Activated CD4-positive, alpha-beta memory T cell treated with anti-CD3 and anti-CD28 coated beads for 36 hours (primary cell): ENCODE results near the gene DEK. TPM values are rescaled to one million over a fixed set of nuclear protein-coding genes. Genes with fewer than 3 reads are reported as not detected.
"Not testable (repeated sequence)": the region's sequence is repeated elsewhere in the genome, so short reads cannot be mapped to it uniquely, and the experiment has no call there.

Experiments
- CTCF ChIA-PET: fragments of 350-600 bp; sonication (Branson Sonifier 250); formaldehyde crosslinking; loops from one replicate; lab custom pipeline; 2021; ENCODE audit warnings: antibody characterized with exemption, inconsistent platforms; lab: Charles Lee
- POLR2A ChIA-PET: fragments of 350-600 bp; sonication (Branson Sonifier 250); formaldehyde crosslinking; loops from one replicate; lab custom pipeline; 2021; ENCODE audit warnings: antibody characterized with exemption; lab: Charles Lee
- DNase-seq: peaks from one replicate; pipeline ENCODE4 v3.0.0-alpha.2; 2020
- H3K27ac Mint-ChIP-seq: one replicate; pipeline ENCODE4 v1.8.0; 2021; ENCODE audit warnings: mixed read lengths
- H3K27me3 Mint-ChIP-seq: one replicate; pipeline ENCODE4 v1.8.0; 2021; ENCODE audit warnings: mixed read lengths
- H3K36me3 Mint-ChIP-seq: one replicate; pipeline ENCODE4 v1.8.0; 2021; ENCODE audit warnings: mixed read lengths
- H3K4me1 Mint-ChIP-seq: one replicate; pipeline ENCODE4 v1.8.0; 2021; ENCODE audit warnings: low read depth, mixed read lengths
- H3K4me3 Mint-ChIP-seq: one replicate; pipeline ENCODE4 v1.8.0; 2021; ENCODE audit warnings: mild to moderate bottlenecking, mixed read lengths
- H3K9me3 Mint-ChIP-seq: one replicate; pipeline ENCODE4 v1.8.0; 2021; ENCODE audit warnings: mixed read lengths
- intact Hi-C: fragments of 100-400 bp; cut with micrococcal nuclease; formaldehyde crosslinking; loops from one replicate; pipeline ENCODE4 v1.15.1; 2023
- total RNA-seq, 2 experiments: library from RNA; stranded (reverse); gene quantifications; one replicate each; pipeline ENCODE4 v1.2.3, GENCODE V29; 2021

Gene DEK
- total RNA-seq, 2 experiments from 2014 or later, result 180 to 182 TPM

DNA sequence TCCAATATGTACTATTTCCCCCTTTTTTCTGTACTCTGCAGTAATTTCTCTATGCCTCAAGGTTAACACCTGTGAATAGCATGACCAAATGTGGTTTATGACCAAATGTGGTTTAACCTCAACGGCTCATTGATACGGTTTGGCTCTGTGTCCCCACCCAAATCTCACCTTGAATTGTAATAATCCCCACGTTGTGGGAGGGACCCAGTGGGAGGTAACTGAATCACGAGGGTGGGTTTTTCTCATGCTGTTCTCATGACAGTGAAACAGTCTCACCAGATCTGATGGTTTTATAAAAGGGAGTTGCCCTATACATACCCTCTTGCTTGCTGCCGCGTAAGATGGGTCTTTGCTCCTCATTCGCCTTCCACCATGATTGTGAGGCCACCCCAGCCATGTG is 18.7 kb downstream of the DEK start:
- no peak overlapping the region for H3K4me3 Mint-ChIP-seq
- H3K4me1 Mint-ChIP-seq, result peaks cover 64% of the 10 kb centered on the region
- DNase-seq, result peak; percentile 53
- ChIA-PET POLR2A (interaction anchor here (1.4 kb wide), 1 partner anchor 16 kb away, joined by 3 read pairs; no protein-coding TSS in a partner anchor), CTCF (interaction anchor here (0.6 kb wide), 1 partner anchor 258 kb away, joined by 3 read pairs; no protein-coding TSS in a partner anchor)
- H3K27me3 Mint-ChIP-seq, result no peaks in the 10 kb centered on the region
- intact Hi-C loops, result no loop called here
- H3K36me3 Mint-ChIP-seq, result peaks cover 77% of the 10 kb centered on the region
- peak overlapping the region; percentile 51 for H3K27ac Mint-ChIP-seq
- H3K9me3 Mint-ChIP-seq, result no peaks in the 10 kb centered on the region

DNA sequence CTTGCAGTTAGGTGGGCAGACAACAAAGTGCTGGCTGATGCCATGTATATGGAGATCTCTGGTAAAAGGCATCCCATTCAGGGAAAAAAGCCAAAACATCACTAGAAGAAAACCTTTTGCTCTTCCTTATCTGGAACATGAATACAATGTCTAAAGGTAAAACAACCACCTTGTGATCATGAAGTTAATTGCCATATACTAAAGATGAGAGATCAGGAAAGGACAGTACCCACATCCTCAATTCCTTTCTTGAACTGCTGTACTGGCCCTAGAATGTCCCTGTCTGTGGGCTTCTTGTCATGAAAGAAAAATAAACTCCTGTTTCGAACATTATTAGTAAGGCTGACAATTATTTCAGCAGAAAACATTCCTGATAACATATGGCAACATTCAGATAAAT is 19.3 kb downstream of the DEK start:
- Mint-ChIP-seq H3K4me3 (no peak overlapping the region), H3K9me3 (no peaks in the 10 kb centered on the region), H3K27ac (peak overlapping the region; percentile 57), H3K36me3 (peaks cover 77% of the 10 kb centered on the region), H3K27me3 (no peaks in the 10 kb centered on the region), H3K4me1 (peaks cover 66% of the 10 kb centered on the region)
- ChIA-PET CTCF (no interaction called here), POLR2A (no interaction called here)
- no peak for DNase-seq
- intact Hi-C loops, result no loop called here

DNA sequence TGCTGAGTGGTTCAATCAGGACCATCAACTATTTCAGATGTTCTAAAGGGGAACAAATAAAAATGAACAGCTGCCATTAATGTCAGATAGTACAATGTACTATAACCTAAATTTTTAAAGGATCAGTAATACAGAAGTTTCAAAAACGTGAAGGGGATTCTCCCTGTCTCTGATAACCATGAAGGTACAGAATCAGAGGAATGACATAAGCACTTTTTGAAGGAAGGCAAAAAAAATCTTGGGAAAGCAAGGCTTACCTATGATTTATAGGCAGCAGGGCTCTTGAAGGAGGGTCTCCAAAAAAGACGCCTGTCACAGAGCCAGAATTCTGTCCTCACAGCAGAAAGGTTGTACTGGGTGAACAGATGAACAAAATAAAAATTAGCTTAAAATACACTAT is 20.1 kb downstream of the DEK start:
- CTCF ChIA-PET, result no interaction called here
- intact Hi-C loops, result no loop called here

DNA sequence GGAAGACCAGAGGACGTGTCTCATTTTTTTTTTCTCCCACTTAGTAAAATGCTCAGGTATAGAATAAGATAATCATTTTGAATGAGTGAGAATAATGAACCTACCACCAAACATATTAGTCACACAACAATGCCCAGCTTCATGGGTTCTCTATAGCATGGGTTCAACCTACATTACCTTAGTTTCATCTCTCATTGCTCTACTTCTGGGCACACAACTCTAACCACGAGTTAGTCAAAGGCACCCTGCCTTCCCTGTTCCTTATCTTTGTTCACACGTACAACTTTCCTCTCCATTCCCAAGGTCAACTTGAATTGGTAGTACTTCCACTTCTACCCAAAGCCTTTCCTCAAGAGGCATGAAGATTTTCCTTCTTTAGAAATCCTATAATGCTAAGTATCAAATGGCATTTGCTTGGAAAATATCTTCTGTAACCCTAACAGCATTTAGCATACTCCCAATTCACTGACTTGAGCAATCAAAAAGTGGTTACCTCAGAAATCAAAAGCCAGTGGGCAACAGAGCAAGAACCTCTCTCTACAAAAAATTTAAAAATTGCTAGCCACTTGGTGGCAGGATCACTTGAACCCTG is 20.9 kb downstream of the DEK start:
- CTCF ChIA-PET, result no interaction called here
- Mint-ChIP-seq H3K4me3 (no peak overlapping the region), H3K27ac (peak overlapping the region; percentile 1)

More for the DNA sequence above, 20.1 kb downstream of the DEK start:
- Mint-ChIP-seq H3K27me3 (no peaks in the 10 kb centered on the region), H3K4me3 (no peak overlapping the region), H3K4me1 (peaks cover 61% of the 10 kb centered on the region), H3K36me3 (peaks cover 77% of the 10 kb centered on the region), H3K9me3 (no peaks in the 10 kb centered on the region), H3K27ac (no peak overlapping the region)
- DNase-seq, result no peak
- POLR2A ChIA-PET, result no interaction called here

DNA sequence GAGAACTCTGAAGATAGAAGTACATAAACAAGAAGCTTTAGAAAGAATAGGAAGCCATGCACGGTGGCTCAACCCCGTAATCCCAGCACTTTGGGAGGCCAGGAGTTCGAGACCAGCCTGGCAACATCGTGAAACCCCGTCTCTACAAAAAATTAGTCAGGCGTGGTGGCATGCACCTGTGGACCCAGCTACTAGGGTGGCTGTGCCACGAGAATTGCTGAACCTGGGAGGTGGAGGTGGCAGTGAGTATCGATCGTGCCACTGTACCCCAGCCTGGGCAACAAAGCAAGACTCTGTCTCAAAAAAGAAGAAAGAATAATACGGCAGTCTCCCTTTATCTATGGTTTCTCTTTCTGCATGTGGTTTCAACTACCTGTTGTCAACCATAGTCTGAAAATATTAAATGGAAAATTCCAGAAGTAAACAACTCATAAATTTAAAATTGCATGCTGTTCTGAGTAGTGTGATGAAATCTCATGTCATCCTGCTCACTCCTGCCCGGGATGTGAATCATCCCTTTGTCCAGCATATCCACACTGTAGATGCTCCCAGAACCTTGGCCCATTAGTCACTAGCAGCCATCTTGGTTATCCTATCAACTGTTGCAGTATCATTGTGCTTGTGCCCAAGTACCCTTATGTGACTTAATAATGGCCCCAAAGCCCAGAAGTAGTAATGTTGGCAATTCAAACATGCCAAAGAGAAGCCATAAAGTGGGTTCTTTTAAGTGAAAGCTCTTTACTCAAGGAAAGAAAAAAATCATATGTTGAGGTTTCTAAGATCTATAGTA is 22.1 kb downstream of the DEK start:
- peaks cover 57% of the 10 kb centered on the region for H3K4me1 Mint-ChIP-seq
- ChIA-PET CTCF (interaction anchor here (1.1 kb wide), 1 partner anchor 17 kb away, joined by 3 read pairs; no protein-coding TSS in a partner anchor), POLR2A (interaction anchor here (1.6 kb wide), 1 partner anchor 22 kb away, joined by 4 read pairs; the partner anchor contains the start of gene DEK)

More for the DNA sequence above, 20.9 kb downstream of the DEK start:
- intact Hi-C loops, result loop anchor here (1.0 kb wide), 1 partner anchor 20 kb away; no protein-coding TSS in a partner anchor
- DNase-seq, result no peak
- Mint-ChIP-seq H3K27me3 (no peaks in the 10 kb centered on the region), H3K36me3 (peaks cover 72% of the 10 kb centered on the region), H3K9me3 (no peaks in the 10 kb centered on the region), H3K4me1 (peaks cover 60% of the 10 kb centered on the region)
- POLR2A ChIA-PET, result no interaction called here

DNA sequence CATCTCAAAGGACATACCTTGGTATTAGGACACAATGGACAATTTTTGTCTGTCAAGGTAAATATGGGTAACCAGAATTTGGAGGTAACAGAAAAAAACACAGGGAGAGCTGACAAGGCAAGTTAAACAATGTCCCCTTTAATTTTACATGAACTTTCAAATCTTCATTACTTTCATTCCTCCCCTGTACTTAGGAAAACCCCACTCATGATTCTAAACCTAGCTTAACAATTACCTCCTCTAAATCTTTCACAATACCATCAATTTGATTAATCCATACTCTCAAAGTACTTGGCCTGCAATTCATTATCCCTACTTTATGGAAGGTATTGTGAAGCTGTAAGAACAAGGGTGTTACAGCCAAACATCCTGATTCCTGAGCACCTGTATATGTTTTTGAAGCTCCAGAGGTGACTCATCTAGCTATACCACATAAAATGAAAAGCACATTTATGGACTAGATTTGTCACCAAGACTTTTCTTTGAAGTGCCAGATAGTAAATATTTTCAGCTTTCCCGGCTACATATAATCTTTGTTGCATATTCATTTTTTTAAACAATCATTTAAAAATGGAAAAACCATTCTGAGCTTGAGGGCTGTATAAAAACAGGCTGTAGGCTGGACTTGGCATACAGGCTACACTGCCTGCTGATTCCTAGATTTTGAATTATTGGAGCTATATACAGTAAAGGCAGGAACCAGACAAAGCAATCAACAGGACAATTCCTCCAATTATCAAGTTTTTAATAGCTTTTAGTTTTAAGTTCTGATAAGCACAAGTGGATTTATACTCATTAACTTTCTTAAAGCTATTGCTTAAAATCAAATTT is 22.9 kb downstream of the DEK start:
- Mint-ChIP-seq H3K9me3 (no peaks in the 10 kb centered on the region), H3K36me3 (peaks cover 66% of the 10 kb centered on the region), H3K4me1 (peaks cover 51% of the 10 kb centered on the region), H3K4me3 (no peak overlapping the region), H3K27ac (peak overlapping the region; percentile 30), H3K27me3 (no peaks in the 10 kb centered on the region)
- intact Hi-C loops, result no loop called here
- DNase-seq, result no peak
- ChIA-PET CTCF (interaction anchor here (1.1 kb wide), 1 partner anchor 18 kb away, joined by 3 read pairs; no protein-coding TSS in a partner anchor), POLR2A (interaction anchor here (1.6 kb wide), 1 partner anchor 23 kb away, joined by 4 read pairs; the partner anchor contains the start of gene DEK)

More for the DNA sequence above, 22.1 kb downstream of the DEK start:
- H3K27me3 Mint-ChIP-seq, result no peaks in the 10 kb centered on the region
- intact Hi-C loops, result no loop called here
- no peaks in the 10 kb centered on the region for H3K9me3 Mint-ChIP-seq
- H3K4me3 Mint-ChIP-seq, result no peak overlapping the region
- peak overlapping the region; percentile 64 for H3K27ac Mint-ChIP-seq
- H3K36me3 Mint-ChIP-seq, result peaks cover 71% of the 10 kb centered on the region
- DNase-seq, result no peak

DNA sequence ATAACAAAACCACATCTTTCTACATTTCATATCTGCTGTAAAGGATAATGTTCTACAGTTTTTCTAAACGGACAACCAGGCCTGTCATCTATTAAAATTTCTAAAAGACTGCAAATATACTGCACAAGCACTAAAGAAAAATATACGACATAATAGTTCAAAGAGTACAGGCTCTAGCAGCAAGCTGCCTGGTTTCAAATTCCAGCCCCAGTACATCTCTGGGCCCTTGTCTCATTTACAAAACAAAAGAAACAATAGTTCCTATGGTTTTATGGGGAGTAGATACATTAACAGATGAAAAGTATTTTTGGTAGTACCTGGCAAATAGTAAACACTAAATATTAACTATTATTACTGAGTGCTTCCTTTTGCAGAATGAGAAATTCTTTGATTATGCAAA is 24.1 kb downstream of the DEK start:
- no peaks in the 10 kb centered on the region for H3K9me3 Mint-ChIP-seq
- ChIA-PET POLR2A (no interaction called here), CTCF (no interaction called here)
- H3K4me3 Mint-ChIP-seq, result no peak overlapping the region
- no peak overlapping the region for H3K27ac Mint-ChIP-seq
- H3K4me1 Mint-ChIP-seq, result peaks cover 41% of the 10 kb centered on the region
- DNase-seq, result no peak
- peaks cover 66% of the 10 kb centered on the region for H3K36me3 Mint-ChIP-seq
- no peaks in the 10 kb centered on the region for H3K27me3 Mint-ChIP-seq
- intact Hi-C loops, result no loop called here

DNA sequence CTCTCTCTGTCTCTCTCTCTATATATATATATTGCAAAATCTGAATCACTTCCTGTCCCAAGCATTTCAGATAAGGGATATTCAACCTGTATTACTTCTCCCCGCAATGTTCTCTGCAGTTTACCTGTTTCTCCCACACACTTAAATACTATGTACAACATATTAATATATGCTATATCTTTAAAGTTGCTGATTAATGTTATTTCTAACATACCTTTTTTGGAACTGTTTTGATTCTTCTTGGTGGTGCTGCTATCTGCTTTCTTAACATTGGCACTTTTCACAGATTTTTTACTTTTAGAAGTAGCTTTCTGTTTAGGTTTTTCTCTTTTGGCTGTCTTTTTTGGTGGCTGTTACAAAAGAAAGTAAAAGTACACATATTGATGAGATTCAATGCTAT is 27.2 kb downstream of the DEK start:
- peaks cover 21% of the 10 kb centered on the region for H3K9me3 Mint-ChIP-seq
- ChIA-PET POLR2A (no interaction called here), CTCF (no interaction called here)
- intact Hi-C loops, result no loop called here
- no peak overlapping the region for H3K27ac Mint-ChIP-seq
- DNase-seq, result no peak
- peaks cover 20% of the 10 kb centered on the region for H3K4me1 Mint-ChIP-seq
- H3K36me3 Mint-ChIP-seq, result peaks cover 68% of the 10 kb centered on the region
- no peaks in the 10 kb centered on the region for H3K27me3 Mint-ChIP-seq
- H3K4me3 Mint-ChIP-seq, result no peak overlapping the region

DNA sequence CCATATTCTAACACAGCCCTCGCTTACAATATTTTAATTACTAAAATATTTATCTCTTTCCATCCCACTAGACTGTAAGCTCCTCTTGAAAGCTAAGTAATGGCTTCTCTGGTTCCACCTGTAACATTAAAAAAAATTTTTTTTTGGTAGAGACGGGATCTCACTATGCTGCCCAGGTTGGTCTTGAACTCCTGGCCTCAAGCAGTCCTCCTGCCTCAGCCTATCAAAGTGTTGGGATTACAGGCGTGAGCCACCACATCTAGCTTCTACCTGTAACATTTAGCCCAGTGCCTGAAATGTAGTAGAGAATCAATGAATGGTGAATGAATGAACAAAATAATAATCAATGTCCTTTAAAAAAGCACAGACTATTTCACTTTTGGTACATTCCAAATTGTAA is 28.8 kb downstream of the DEK start:
- ChIA-PET CTCF (no interaction called here), POLR2A (no interaction called here)
- peaks cover 7% of the 10 kb centered on the region for H3K4me1 Mint-ChIP-seq
- H3K27me3 Mint-ChIP-seq, result no peaks in the 10 kb centered on the region
- intact Hi-C loops, result no loop called here
- H3K4me3 Mint-ChIP-seq, result no peak overlapping the region
- H3K27ac Mint-ChIP-seq, result no peak overlapping the region
- peaks cover 38% of the 10 kb centered on the region for H3K9me3 Mint-ChIP-seq
- H3K36me3 Mint-ChIP-seq, result peaks cover 73% of the 10 kb centered on the region
- no peak for DNase-seq

DNA sequence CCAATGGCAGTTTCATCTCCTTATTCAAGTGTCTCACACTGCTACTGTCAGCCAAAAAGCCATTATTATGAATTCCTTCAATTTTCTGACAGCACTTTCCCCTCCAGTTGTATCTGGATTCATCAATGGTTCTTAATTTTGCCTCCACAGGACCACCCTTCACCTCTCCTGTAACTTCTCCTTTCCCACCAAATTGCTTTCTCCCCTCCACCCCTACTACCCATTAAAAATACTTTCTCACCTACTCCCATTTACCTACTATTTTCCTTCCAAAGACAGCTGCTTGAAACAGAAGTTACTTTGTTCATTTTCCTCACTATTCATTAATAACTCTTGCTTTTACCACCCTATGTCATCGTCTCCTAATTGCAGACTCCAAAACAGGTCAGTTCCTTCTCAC is 29.8 kb downstream of the DEK start:
- H3K27ac Mint-ChIP-seq, result no peak overlapping the region
- intact Hi-C loops, result no loop called here
- no peaks in the 10 kb centered on the region for H3K27me3 Mint-ChIP-seq
- peaks cover 44% of the 10 kb centered on the region for H3K9me3 Mint-ChIP-seq
- ChIA-PET POLR2A (no interaction called here), CTCF (no interaction called here)
- DNase-seq, result no peak
- H3K4me3 Mint-ChIP-seq, result no peak overlapping the region
- H3K4me1 Mint-ChIP-seq, result peaks cover 8% of the 10 kb centered on the region
- peaks cover 81% of the 10 kb centered on the region for H3K36me3 Mint-ChIP-seq

DNA sequence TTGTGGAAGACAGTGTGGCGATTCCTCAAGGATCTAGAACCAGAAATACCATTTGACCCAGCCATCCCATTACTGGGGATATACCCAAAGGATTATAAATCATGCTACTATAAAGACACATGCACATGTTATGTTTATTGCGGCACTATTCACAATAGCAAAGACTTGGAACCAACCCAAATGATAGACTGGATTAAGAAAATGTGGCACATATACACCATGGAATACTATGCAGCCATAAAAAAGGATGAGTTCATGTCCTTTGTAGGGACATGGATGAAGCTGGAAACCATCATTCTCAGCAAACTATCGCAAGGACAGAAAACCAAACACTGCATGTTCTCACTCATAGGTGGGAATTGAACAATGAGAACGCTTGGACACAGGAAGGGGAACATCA is 30.6 kb downstream of the DEK start:
- H3K36me3 Mint-ChIP-seq, result peaks cover 86% of the 10 kb centered on the region
- peaks cover 49% of the 10 kb centered on the region for H3K9me3 Mint-ChIP-seq
- H3K4me1 Mint-ChIP-seq, H3K4me3 Mint-ChIP-seq, CTCF ChIA-PET, H3K27me3 Mint-ChIP-seq, H3K27ac Mint-ChIP-seq, POLR2A ChIA-PET, DNase-seq, intact Hi-C loops: not testable (repeated sequence)

DNA sequence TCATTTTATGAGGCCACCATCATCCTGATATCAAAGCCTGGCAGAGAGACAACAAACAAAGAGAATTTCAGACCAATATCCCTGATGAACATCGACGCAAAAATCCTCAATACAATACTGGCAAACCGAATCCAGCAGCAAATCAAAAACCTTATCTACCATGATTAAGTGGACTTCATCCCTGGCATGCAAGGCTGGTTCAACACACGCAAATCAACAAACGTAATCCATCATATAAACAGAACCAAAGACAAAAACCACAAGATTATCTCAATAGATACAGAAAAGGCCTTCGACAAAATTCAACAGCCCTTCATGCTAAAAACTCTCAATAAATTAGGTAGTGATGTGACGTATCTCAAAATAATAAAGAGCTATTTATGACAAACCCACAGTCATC is 32.5 kb downstream of the DEK start:
- POLR2A ChIA-PET, CTCF ChIA-PET, DNase-seq, intact Hi-C loops, H3K4me1 Mint-ChIP-seq, H3K4me3 Mint-ChIP-seq, H3K27ac Mint-ChIP-seq, H3K27me3 Mint-ChIP-seq: not testable (repeated sequence)
- peaks cover 90% of the 10 kb centered on the region for H3K36me3 Mint-ChIP-seq
- peaks cover 49% of the 10 kb centered on the region for H3K9me3 Mint-ChIP-seq
